Prostate gland (tissue), 2 donors: ENCODE data around the gene PET100.

ENCODE experiments used
- POLR2AphosphoS5 ChIP-seq: sonication (generic); formaldehyde crosslinking; IDR thresholded peaks from one replicate; pipeline ENCODE4 v1.6.1; 2017; ENCODE audit warnings: antibody characterized with exemption
- TF ChIP-seq, protein P1 (sequence below), 4 experiments: fragments of 200-600 bp in 2 of 4; fragments of 450-650 bp in 2 of 4; sonication (generic) in 2 of 4; IDR thresholded peaks; 1 replicate in 3 of 4; 2 replicates in 1 of 4; pipeline ENCODE4 v1.5.1; 2016 to 2019; ENCODE audit warnings: antibody characterized with exemption in 4 of 4, mild to moderate bottlenecking in 2 of 4, moderate library complexity in 2 of 4

DNA sequence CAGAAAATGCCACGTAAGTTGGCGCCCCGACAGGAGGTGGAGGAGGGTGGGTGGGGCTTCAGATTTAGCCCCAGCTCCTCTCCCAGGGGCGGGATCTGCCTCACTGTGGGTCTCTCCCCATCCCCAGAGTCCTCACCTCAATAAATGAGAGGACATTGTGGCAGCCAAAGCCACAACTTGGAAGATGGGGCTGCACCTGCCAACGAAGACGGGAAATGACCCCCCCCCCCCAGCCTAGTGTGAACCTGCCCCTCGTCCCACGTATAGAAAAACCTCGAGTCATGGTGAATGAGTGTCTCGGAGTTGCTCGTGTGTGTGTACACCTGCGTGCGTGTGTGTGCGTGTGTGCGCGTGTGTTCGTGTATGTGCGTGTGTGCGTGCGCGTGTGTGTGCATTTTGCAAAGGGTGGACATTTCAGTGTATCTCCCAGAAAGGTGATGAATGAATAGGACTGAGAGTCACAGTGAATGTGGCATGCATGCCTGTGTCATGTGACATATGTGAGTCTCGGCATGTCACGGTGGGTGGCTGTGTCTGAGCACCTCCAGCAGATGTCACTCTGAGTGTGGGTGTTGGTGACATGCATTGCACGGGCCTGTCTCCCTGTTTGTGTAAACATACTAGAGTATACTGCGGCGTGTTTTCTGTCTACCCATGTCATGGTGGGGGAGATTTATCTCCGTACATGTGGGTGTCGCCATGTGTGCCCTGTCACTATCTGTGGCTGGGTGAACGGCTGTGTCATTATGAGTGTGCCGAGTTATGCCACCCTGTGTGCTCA is 49.6 kb downstream of the PET100 start:
- TF ChIP-seq, protein P1, sequence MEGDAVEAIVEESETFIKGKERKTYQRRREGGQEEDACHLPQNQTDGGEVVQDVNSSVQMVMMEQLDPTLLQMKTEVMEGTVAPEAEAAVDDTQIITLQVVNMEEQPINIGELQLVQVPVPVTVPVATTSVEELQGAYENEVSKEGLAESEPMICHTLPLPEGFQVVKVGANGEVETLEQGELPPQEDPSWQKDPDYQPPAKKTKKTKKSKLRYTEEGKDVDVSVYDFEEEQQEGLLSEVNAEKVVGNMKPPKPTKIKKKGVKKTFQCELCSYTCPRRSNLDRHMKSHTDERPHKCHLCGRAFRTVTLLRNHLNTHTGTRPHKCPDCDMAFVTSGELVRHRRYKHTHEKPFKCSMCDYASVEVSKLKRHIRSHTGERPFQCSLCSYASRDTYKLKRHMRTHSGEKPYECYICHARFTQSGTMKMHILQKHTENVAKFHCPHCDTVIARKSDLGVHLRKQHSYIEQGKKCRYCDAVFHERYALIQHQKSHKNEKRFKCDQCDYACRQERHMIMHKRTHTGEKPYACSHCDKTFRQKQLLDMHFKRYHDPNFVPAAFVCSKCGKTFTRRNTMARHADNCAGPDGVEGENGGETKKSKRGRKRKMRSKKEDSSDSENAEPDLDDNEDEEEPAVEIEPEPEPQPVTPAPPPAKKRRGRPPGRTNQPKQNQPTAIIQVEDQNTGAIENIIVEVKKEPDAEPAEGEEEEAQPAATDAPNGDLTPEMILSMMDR (IDR thresholded peaks at IDR 0.05): peak in 1 of 4 experiments; percentile 23
- no peak for TF ChIP-seq POLR2AphosphoS5
